GM23248 (cell line): Measurements from ENCODE around the gene UPK3B. TPM values are rescaled to one million over a fixed set of nuclear protein-coding genes. Genes with fewer than 3 reads are reported as not detected.
"Not testable (repeated sequence)": the region's sequence is repeated elsewhere in the genome, so short reads cannot be mapped to it uniquely, and the experiment has no call there.

Experiments
- DNase-seq: peaks from one replicate; pipeline ENCODE4 v3.0.0-alpha.2; 2015
- H2AFZ ChIP-seq: fragments of 200-600 bp; sonication (generic); 2 replicates; pipeline ENCODE4 v1.6.1; 2016; ENCODE audit warnings: antibody characterized with exemption
- H3F3A ChIP-seq: fragments of 200-600 bp; sonication (generic); 2 replicates; pipeline ENCODE4 v1.6.1; 2016; ENCODE audit warnings: mild to moderate bottlenecking, antibody characterized with exemption, mixed run types; ENCODE audit not compliant: insufficient read depth
- H3K27ac ChIP-seq: fragments of 200-600 bp; sonication (generic); 2 replicates; pipeline ENCODE4 v1.5.1; 2016; ENCODE audit warnings: mild to moderate bottlenecking
- H3K27me3 ChIP-seq: fragments of 200-600 bp; sonication (generic); replicated peaks from 2 replicates; pipeline ENCODE4 v1.6.1; 2016; ENCODE audit warnings: mild to moderate bottlenecking; ENCODE audit not compliant: insufficient read depth
- H3K36me3 ChIP-seq: fragments of 200-600 bp; sonication (generic); 2 replicates; pipeline ENCODE4 v1.6.1; 2016; ENCODE audit warnings: low read depth, mild to moderate bottlenecking
- H3K4me1 ChIP-seq: fragments of 200-600 bp; sonication (generic); 2 replicates; pipeline ENCODE4 v1.6.1; 2016; ENCODE audit warnings: mild to moderate bottlenecking; ENCODE audit not compliant: insufficient read depth
- H3K4me2 ChIP-seq: fragments of 200-600 bp; sonication (generic); one replicate; pipeline ENCODE4 v1.6.1; 2016; ENCODE audit warnings: mild to moderate bottlenecking; ENCODE audit not compliant: unreplicated experiment
- H3K4me3 ChIP-seq: fragments of 200-600 bp; sonication (generic); 2 replicates; pipeline ENCODE4 v1.5.1; 2016; ENCODE audit warnings: mild to moderate bottlenecking
- H3K79me2 ChIP-seq: fragments of 200-600 bp; sonication (generic); 2 replicates; pipeline ENCODE4 v1.6.1; 2016; ENCODE audit warnings: mild to moderate bottlenecking; ENCODE audit not compliant: insufficient read depth
- H3K9ac ChIP-seq: fragments of 200-600 bp; sonication (generic); 2 replicates; pipeline ENCODE4 v1.6.1; 2016; ENCODE audit warnings: mild to moderate bottlenecking
- H3K9me2 ChIP-seq: fragments of 200-600 bp; sonication (generic); 2 replicates; pipeline ENCODE4 v1.6.1; 2016; ENCODE audit warnings: mixed run types, mild to moderate bottlenecking, moderate library complexity; ENCODE audit not compliant: insufficient read depth
- H3K9me3 ChIP-seq: fragments of 200-600 bp; sonication (generic); one replicate; pipeline ENCODE4 v1.6.1; 2017; ENCODE audit warnings: low read depth
- H4K20me1 ChIP-seq: fragments of 200-600 bp; sonication (generic); 2 replicates; pipeline ENCODE4 v1.6.0; 2016; ENCODE audit not compliant: insufficient read depth
- EZH2 ChIP-seq: fragments of 200-600 bp; sonication (generic); IDR thresholded peaks from 2 replicates; pipeline ENCODE4 v1.6.1; 2018; ENCODE audit warnings: antibody characterized with exemption, mild to moderate bottlenecking; ENCODE audit not compliant: insufficient read depth, poor library complexity, severe bottlenecking
- EZH2phosphoT487 ChIP-seq: fragments of 200-600 bp; sonication (generic); IDR thresholded peaks from 2 replicates; pipeline ENCODE4 v1.6.1; 2018; ENCODE audit warnings: antibody characterized with exemption, moderate library complexity, mild to moderate bottlenecking, low read depth; ENCODE audit not compliant: insufficient read depth
- WGBS, 2 experiments: methylation state at CpG; one replicate each; pipeline ENCODE4 v1.1.6; 2015 to 2017; ENCODE audit warnings: low lambda C conversion rate in 2 of 2, low coverage in 1 of 2; ENCODE audit errors: missing lambda C conversion rate in 2 of 2; 5-methylcytosine and 5-hydroxymethylcytosine counted together
- in situ Hi-C: fragments of 300-500 bp; cut with MboI; formaldehyde crosslinking; loops from 2 replicates; pipeline ENCODE4 v1.15.0; 2020
- polyA plus RNA-seq: library from polyadenylated mRNA; unstranded; fragments of >200 nt; fragmentation: Nextera tagmentation; extraction: Ambion mirVana; gene quantifications from 2 replicates; pipeline ENCODE4 v1.2.1, GENCODE V29; 2016
- total RNA-seq: library from RNA; depleted of rRNA; stranded (reverse); fragments of >200 nt; shearing (Covaris generic); gene quantifications from 2 replicates; pipeline ENCODE4 v1.2.3, GENCODE V29; 2014; rRNA removed

UPK3B gene
- total RNA-seq: 0.11 TPM in 1 of 2 replicates, not detected in the other
- not detected in 2 replicates for polyA plus RNA-seq

DNA sequence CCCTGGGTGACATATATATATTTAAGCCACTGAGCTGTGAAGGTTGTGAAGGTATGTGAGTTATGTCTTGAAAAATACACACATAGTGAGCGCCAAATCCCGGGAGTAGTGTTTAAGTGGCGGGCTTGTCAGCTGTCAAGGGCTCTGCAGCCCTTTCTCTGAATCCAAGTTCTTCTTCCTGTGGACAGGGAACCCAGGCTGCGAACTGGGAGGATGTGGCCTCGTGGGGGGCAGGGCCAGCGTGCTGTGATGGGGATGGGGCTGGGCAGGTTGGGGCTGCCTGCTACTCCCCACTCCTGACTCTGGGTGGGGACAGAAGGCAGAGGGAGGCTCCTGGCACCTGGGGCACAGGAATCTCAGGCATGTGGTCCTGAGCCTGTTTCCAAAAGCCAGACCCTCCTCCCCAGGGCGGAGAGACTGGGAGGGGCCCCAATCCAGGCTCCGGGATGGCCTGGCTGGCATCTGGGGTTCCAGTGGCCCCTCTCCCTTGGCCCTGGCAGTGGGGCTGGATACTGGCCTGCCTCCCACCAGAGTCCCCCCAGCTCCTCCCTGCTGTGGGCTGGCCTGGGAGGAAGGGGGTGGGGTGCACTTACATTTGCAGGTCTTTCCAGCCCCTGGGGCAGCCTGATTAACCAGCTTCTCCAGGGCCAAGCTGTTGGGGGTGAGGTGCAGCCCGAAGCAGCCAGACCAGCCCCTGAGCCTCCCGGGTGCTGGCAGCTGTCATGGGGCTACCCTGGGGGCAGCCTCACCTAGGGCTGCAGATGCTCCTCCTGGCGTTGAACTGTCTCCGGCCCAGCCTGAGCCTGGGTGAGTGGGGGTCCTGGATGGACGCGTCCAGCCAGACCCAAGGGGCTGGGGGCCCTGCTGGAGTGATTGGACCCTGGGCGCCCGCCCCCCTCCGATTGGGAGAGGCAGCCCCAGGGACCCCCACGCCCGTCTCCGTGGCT lies at the start of gene UPK3B:
UPK3B (plus strand) TSS at position 622 of the 947 bp plus-strand sequence; CDS start at position 723, 101 bp downstream.
- 47 to 49% methylated on average over 16 to 20 of the region's 20 CpGs for WGBS, 2 experiments
- Histone ChIP-seq H3K27ac (no peak within 1 kb of the TSS), H3K36me3 (no peaks in the 10 kb centered on the region), H3K4me3 (no peak within 1 kb of the TSS), H3F3A (no peaks in the 10 kb centered on the region), H3K27me3 (no peaks in the 10 kb centered on the region), H3K9me3 (no peaks in the 10 kb centered on the region), H3K4me1 (no peaks in the 10 kb centered on the region), H3K79me2 (no peaks in the 10 kb centered on the region), H3K9me2 (no peaks in the 10 kb centered on the region), H4K20me1 (no peaks in the 10 kb centered on the region), H3K4me2 (no peak within 1 kb of the TSS), H2AFZ (no peak within 1 kb of the TSS), H3K9ac (no peak within 1 kb of the TSS)
- in situ Hi-C loops: no loop called here
- TF ChIP-seq EZH2 (no peak), EZH2phosphoT487 (no peak)
- DNase-seq: peak; percentile 6

DNA sequence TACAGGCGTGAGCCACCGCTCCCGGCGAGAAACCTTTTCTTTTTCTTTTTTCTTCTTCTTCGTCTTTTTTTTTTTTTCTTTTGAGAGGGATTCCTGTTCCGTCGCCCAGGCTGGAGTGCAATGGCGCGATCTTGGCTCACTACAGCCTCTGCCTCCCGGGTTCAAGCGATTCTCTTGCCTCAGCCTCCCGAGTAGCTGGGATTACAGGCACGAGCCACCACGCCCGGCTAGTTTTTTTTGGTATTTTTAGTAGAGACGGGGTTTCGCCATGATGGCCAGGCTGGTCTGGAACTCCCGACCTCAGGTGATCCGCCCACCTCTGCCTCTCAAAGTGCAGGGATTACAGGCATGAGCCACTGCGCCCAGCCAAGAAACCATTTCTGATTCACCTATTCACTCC lies 49.6 kb upstream of the UPK3B start:
- H2AFZ ChIP-seq, H3K27me3 ChIP-seq, H3K9me2 ChIP-seq, H3K9me3 ChIP-seq, H3K4me3 ChIP-seq, H3K4me1 ChIP-seq, H3K36me3 ChIP-seq, H3K9ac ChIP-seq, DNase-seq, in situ Hi-C loops, H4K20me1 ChIP-seq, H3K79me2 ChIP-seq, H3K4me2 ChIP-seq, H3F3A ChIP-seq, H3K27ac ChIP-seq: not testable (repeated sequence)
- 63 to 69% methylated on average over 10 to 15 of the region's 20 CpGs for WGBS, 2 experiments

DNA sequence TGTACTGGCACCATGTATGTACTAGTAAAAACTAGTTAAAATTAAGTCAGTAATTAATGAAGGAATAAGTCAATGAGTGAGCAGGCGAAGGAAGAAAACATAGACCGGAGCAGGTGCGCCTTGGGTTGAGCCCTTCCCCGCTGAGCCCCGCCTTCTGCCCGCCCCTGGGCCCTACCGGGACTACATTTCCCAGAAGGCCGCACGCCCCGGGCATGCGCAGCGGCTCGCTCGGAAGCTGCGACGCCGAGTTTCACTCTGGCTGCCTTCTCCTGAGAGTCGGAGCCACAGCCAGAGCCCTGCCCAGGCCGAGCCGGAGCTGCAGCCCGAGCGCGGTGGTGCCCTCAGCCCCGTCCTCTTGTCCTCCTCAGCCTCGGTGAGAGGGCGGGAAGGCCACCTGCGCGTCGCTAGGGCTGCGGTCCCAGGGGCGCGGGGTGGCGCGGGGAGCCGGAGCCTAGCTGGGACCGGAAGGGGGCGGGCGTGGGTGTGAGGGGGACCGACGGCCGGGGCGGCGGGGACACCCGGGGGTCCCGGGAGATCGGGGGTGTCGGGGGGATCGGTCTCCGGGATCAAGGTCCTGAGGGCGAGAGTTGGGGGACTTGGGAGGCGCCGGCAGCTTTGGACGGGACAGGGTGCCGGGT lies 48.8 kb upstream of the UPK3B start, which contains the start of gene DTX2:
DTX2 (plus strand) TSS at position 246 of the 638 bp plus-strand sequence. CDS start 18,801 bp downstream, outside the sequence.
- Histone ChIP-seq H3K4me3 (peak within 1 kb of the TSS; percentile 70), H3K9ac (peak within 1 kb of the TSS; percentile 53; the same call in 1 of the 2 replicates)
- H3K27ac ChIP-seq, H3K4me1 ChIP-seq, H3F3A ChIP-seq, H4K20me1 ChIP-seq, H2AFZ ChIP-seq, H3K9me2 ChIP-seq, H3K9me3 ChIP-seq, H3K4me2 ChIP-seq, H3K27me3 ChIP-seq, H3K79me2 ChIP-seq, in situ Hi-C loops, H3K36me3 ChIP-seq, DNase-seq: not testable (repeated sequence)
- 0 to 2% methylated on average over 17 of the region's 54 CpGs for WGBS, 2 experiments

- H3K4me3 ChIP-seq, H3K36me3 ChIP-seq, H3K79me2 ChIP-seq, H3K9me3 ChIP-seq, H3K27ac ChIP-seq, H3K27me3 ChIP-seq, H4K20me1 ChIP-seq, H2AFZ ChIP-seq, H3F3A ChIP-seq, H3K9ac ChIP-seq, DNase-seq, H3K4me1 ChIP-seq, in situ Hi-C loops, H3K4me2 ChIP-seq, H3K9me2 ChIP-seq: not testable (repeated sequence)
- no CpG with 5 or more reads among the region's 17 CpGs for WGBS, 2 experiments
These were observed 48.0 kb upstream of the UPK3B start for GRCh38 chr7:76462271-76462882.

- H3K9ac ChIP-seq, H3K4me2 ChIP-seq, H3K9me3 ChIP-seq, in situ Hi-C loops, H2AFZ ChIP-seq, H3K36me3 ChIP-seq, H3F3A ChIP-seq, H3K4me1 ChIP-seq, H3K27me3 ChIP-seq, H3K27ac ChIP-seq, H3K4me3 ChIP-seq, H4K20me1 ChIP-seq, DNase-seq, H3K9me2 ChIP-seq: not testable (repeated sequence)
- 84 to 89% methylated on average over 4 to 5 of the region's 5 CpGs for WGBS, 2 experiments
- peaks cover 12% of the 10 kb centered on the region for H3K79me2 ChIP-seq
These were observed 45.4 kb upstream of the UPK3B start for GRCh38 chr7:76464959-76465358.

DNA sequence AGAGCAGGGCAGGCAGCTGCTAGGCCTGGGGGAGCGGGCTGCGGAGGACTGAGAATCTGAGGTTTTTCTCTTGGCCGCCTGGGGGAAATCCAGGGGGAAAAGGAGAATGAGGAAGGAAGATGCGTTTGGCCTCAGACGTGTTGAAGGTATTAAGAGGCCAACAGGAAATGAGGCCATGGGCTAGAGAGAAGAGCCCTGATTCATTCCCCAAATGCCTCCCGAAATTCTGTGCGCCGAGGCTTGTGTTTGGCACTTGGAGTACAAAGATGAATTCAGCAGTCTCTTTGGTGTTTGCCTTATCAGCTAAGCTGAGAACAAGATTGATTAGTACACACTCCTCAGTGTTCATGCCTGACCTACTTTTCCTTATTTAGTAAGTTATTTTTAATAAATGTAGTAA lies 44.4 kb upstream of the UPK3B start:
- H3F3A ChIP-seq, H2AFZ ChIP-seq, in situ Hi-C loops, H3K4me3 ChIP-seq, H3K4me2 ChIP-seq, H3K27me3 ChIP-seq, H4K20me1 ChIP-seq, H3K9me3 ChIP-seq, H3K4me1 ChIP-seq, H3K9ac ChIP-seq, H3K36me3 ChIP-seq, DNase-seq, H3K27ac ChIP-seq, H3K9me2 ChIP-seq: not testable (repeated sequence)
- peaks cover 12% of the 10 kb centered on the region for H3K79me2 ChIP-seq
- WGBS, 2 experiments: no CpG with 5 or more reads among the region's 8 CpGs
